SK-N-SH treated with all-trans-retinoic acid at 6 μM for 48 hours (cell line): Measurements from ENCODE around the gene PHF20.

ENCODE experiments used
- BACH2 ChIP-seq: fragments of 250-450 bp; sonication (Bioruptor Pico); IDR thresholded peaks from 2 replicates; pipeline ENCODE4 v1.9.0; 2021; ENCODE audit warnings: mild to moderate bottlenecking, borderline replicate concordance
- ISL1 ChIP-seq: fragments of 250-450 bp; sonication (Bioruptor Pico); IDR thresholded peaks from 2 replicates; pipeline ENCODE4 v2.1.2; 2022; ENCODE audit warnings: mild to moderate bottlenecking, moderate library complexity
- PPARA ChIP-seq: fragments of 250-450 bp; sonication (Bioruptor Pico); IDR thresholded peaks from 2 replicates; pipeline ENCODE4 v1.5.0; 2020; ENCODE audit warnings: mild to moderate bottlenecking, borderline replicate concordance
- RARB ChIP-seq: fragments of 250-450 bp; sonication (Bioruptor Pico); IDR thresholded peaks from 2 replicates; pipeline ENCODE4 v1.8.0; 2021; ENCODE audit warnings: mild to moderate bottlenecking, moderate library complexity
- SNAI2 ChIP-seq: fragments of 250-450 bp; sonication (Bioruptor Pico); IDR thresholded peaks from 2 replicates; pipeline ENCODE4 v1.5.0; 2020; ENCODE audit warnings: mild to moderate bottlenecking, moderate library complexity
- TOX ChIP-seq: fragments of 250-450 bp; sonication (Bioruptor Pico); IDR thresholded peaks from 2 replicates; pipeline ENCODE4 v1.8.0; 2021; ENCODE audit warnings: mild to moderate bottlenecking, moderate library complexity, borderline replicate concordance
- ZC3H10 ChIP-seq: fragments of 250-450 bp; sonication (Bioruptor Pico); IDR thresholded peaks from 2 replicates; pipeline ENCODE4 v1.5.1; 2021; ENCODE audit warnings: mild to moderate bottlenecking, moderate library complexity
- ZFP3 ChIP-seq: fragments of 250-450 bp; sonication (Bioruptor Pico); IDR thresholded peaks from 2 replicates; pipeline ENCODE4 v1.5.0; 2020; ENCODE audit warnings: mild to moderate bottlenecking, moderate library complexity
- ZFP30 ChIP-seq: fragments of 450-650 bp; formaldehyde crosslinking; IDR thresholded peaks from 2 replicates; pipeline ENCODE4 v1.5.0; 2022; ENCODE audit warnings: mild to moderate bottlenecking, moderate library complexity

- no peak for TF ChIP-seq RARB (CRISPR knock-in tag)
- TF ChIP-seq ISL1 = no peak
- TF ChIP-seq ZFP3 = no peak
- TF ChIP-seq SNAI2 (CRISPR knock-in tag) = no peak
- no peak for TF ChIP-seq TOX (CRISPR knock-in tag)
- no peak for TF ChIP-seq ZC3H10 (CRISPR knock-in tag)
- TF ChIP-seq ZFP30 = no peak
- no peak for TF ChIP-seq BACH2
- no peak for TF ChIP-seq PPARA (CRISPR knock-in tag)
Observed at GRCh38 chr20:35942243-35942642, 170.4 kb downstream of the PHF20 start.
